Hepatocyte (in vitro differentiated cells): ENCODE data around the gene PLEKHA6. TPM values are rescaled to one million over a fixed set of nuclear protein-coding genes. Genes with fewer than 3 reads are reported as not detected.
A peak's percentile ranks its signal among the peaks of the same experiment; 100 is the strongest.

Source experiments
- DNase-seq: peaks from one replicate; pipeline ENCODE4 v3.0.0-alpha.2; 2016; ENCODE audit warnings: low spot score
- H2AFZ ChIP-seq: fragments of 200-600 bp; sonication (generic); 2 replicates; pipeline ENCODE4 v1.6.0; 2016; ENCODE audit warnings: antibody characterized with exemption, mild to moderate bottlenecking
- H3K27ac ChIP-seq: fragments of 200-600 bp; sonication (generic); 2 replicates; pipeline ENCODE4 v1.5.1; 2016; ENCODE audit warnings: mild to moderate bottlenecking
- H3K27me3 ChIP-seq: fragments of 200-600 bp; sonication (generic); 2 replicates; pipeline ENCODE4 v1.6.1; 2016
- H3K36me3 ChIP-seq: fragments of 200-600 bp; sonication (generic); replicated peaks from 2 replicates; pipeline ENCODE4 v1.5.1; 2016; ENCODE audit warnings: low read depth; ENCODE audit not compliant: insufficient read depth
- H3K4me1 ChIP-seq: fragments of 200-600 bp; sonication (generic); 2 replicates; pipeline ENCODE4 v1.5.1; 2016; ENCODE audit warnings: mild to moderate bottlenecking, moderate library complexity; ENCODE audit not compliant: insufficient read depth
- H3K4me2 ChIP-seq: fragments of 200-600 bp; sonication (generic); 2 replicates; pipeline ENCODE4 v1.6.0; 2016
- H3K4me3 ChIP-seq: fragments of 200-600 bp; sonication (generic); 2 replicates; pipeline ENCODE4 v1.5.1; 2016; ENCODE audit warnings: mild to moderate bottlenecking
- H3K79me2 ChIP-seq: fragments of 200-600 bp; sonication (generic); 2 replicates; pipeline ENCODE4 v1.6.0; 2017; ENCODE audit warnings: mild to moderate bottlenecking
- H3K9me2 ChIP-seq: fragments of 200-600 bp; sonication (generic); replicated peaks from 2 replicates; pipeline ENCODE4 v1.6.0; 2017; ENCODE audit warnings: mild to moderate bottlenecking; ENCODE audit not compliant: insufficient read depth
- H3K9me3 ChIP-seq: fragments of 200-600 bp; sonication (generic); 2 replicates; pipeline ENCODE4 v1.5.1; 2016; ENCODE audit warnings: low read depth, mild to moderate bottlenecking
- H4K20me1 ChIP-seq: fragments of 200-600 bp; sonication (generic); 2 replicates; pipeline ENCODE4 v1.6.0; 2016; ENCODE audit warnings: mild to moderate bottlenecking; ENCODE audit not compliant: insufficient read depth, poor library complexity, severe bottlenecking
- CTCF ChIP-seq: fragments of 200-600 bp; sonication (generic); IDR thresholded peaks from 2 replicates; pipeline ENCODE4 v1.5.1; 2016; ENCODE audit warnings: antibody characterized with exemption, mild to moderate bottlenecking; ENCODE audit not compliant: poor library complexity
- EZH2 ChIP-seq: fragments of 200-600 bp; sonication (generic); IDR thresholded peaks from 2 replicates; pipeline ENCODE4 v1.6.1; 2016; ENCODE audit warnings: antibody characterized with exemption, mild to moderate bottlenecking, borderline replicate concordance
- EZH2phosphoT487 ChIP-seq: fragments of 200-600 bp; sonication (generic); IDR thresholded peaks from one replicate; pipeline ENCODE4 v1.6.1; 2018; ENCODE audit warnings: antibody characterized with exemption, mild to moderate bottlenecking, low read depth, moderate library complexity; ENCODE audit not compliant: unreplicated experiment, severe bottlenecking
- WGBS: methylation state at CpG from one replicate; pipeline ENCODE4 v1.1.6; 2016; ENCODE audit warnings: low lambda C conversion rate; ENCODE audit errors: missing lambda C conversion rate; 5-methylcytosine and 5-hydroxymethylcytosine counted together
- polyA plus RNA-seq: library from polyadenylated mRNA; unstranded; fragments of >200 nt; fragmentation: Nextera tagmentation; extraction: Ambion mirVana; gene quantifications from 2 replicates; pipeline ENCODE4 v1.2.1, GENCODE V29; 2016
- total RNA-seq: library from RNA; depleted of rRNA; stranded (reverse); fragments of >200 nt; gene quantifications from 2 replicates; pipeline ENCODE4 v1.2.3, GENCODE V29; 2014

PLEKHA6 gene
- total and polyA plus RNA-seq, 2 experiments from 2014 or later, result 14.3 to 31.5 TPM

GRCh38 chr1:204293605-204294337, 66.0 kb downstream of the PLEKHA6 start:
- Histone ChIP-seq H3K36me3 (no peaks in the 10 kb centered on the region), H3K9me3 (no peaks in the 10 kb centered on the region), H3K79me2 (peaks cover 35% of the 10 kb centered on the region), H3K4me2 (no peak overlapping the region), H2AFZ (no peak overlapping the region), H4K20me1 (no peaks in the 10 kb centered on the region), H3K27me3 (no peaks in the 10 kb centered on the region), H3K9me2 (no peaks in the 10 kb centered on the region), H3K4me3 (no peak overlapping the region), H3K4me1 (peaks cover 43% of the 10 kb centered on the region), H3K27ac (peak overlapping the region; percentile 66)
- 85% methylated on average over 7 of the region's 7 CpGs for WGBS
- TF ChIP-seq EZH2phosphoT487, result no peak
- DNase-seq, result no peak

GRCh38 chr1:204292740-204293139, 67.0 kb downstream of the PLEKHA6 start:
- H3K27ac ChIP-seq, result no peak overlapping the region
- no peaks in the 10 kb centered on the region for H4K20me1 ChIP-seq
- no peaks in the 10 kb centered on the region for H3K36me3 ChIP-seq
- no peak for TF ChIP-seq CTCF
- no peak for TF ChIP-seq EZH2phosphoT487
- no peak for TF ChIP-seq EZH2
- H3K79me2 ChIP-seq, result peaks cover 33% of the 10 kb centered on the region
- H3K4me1 ChIP-seq, result peaks cover 52% of the 10 kb centered on the region
- no peak overlapping the region for H3K4me2 ChIP-seq
- no peaks in the 10 kb centered on the region for H3K27me3 ChIP-seq
- no peaks in the 10 kb centered on the region for H3K9me2 ChIP-seq
- no peak for DNase-seq
- 72% methylated on average over 5 of the region's 5 CpGs for WGBS
- H3K9me3 ChIP-seq, result no peaks in the 10 kb centered on the region
- no peak overlapping the region for H3K4me3 ChIP-seq
- no peak overlapping the region for H2AFZ ChIP-seq

GRCh38 chr1:204289280-204289679, 70.4 kb downstream of the PLEKHA6 start:
- H3K27me3 ChIP-seq, result no peaks in the 10 kb centered on the region

More at GRCh38 chr1:204289280-204289679, 70.4 kb downstream of the PLEKHA6 start:
- Histone ChIP-seq H3K9me2 (no peaks in the 10 kb centered on the region), H4K20me1 (peaks cover under 1% of the 10 kb centered on the region), H3K79me2 (peaks cover 47% of the 10 kb centered on the region), H2AFZ (no peak overlapping the region), H3K4me2 (peak overlapping the region; percentile 39), H3K4me1 (peaks cover 36% of the 10 kb centered on the region), H3K36me3 (no peaks in the 10 kb centered on the region), H3K9me3 (no peaks in the 10 kb centered on the region), H3K4me3 (no peak overlapping the region), H3K27ac (no peak overlapping the region)
- 10% methylated on average over 4 of the region's 4 CpGs for WGBS
- no peak for DNase-seq
- TF ChIP-seq EZH2phosphoT487 (no peak), CTCF (no peak), EZH2 (no peak)
